DND-41 (cell line): ENCODE measurements around the gene IFT74.

ENCODE experiments used
- ATAC-seq: fragments of 200-7000 bp; cut with Tn5 transposase; 3 replicates; pipeline ENCODE4 v1.9.1; 2021; ENCODE audit warnings: low read depth; ENCODE audit not compliant: insufficient read depth
- DNase-seq: peaks from one replicate; pipeline ENCODE4 v3.0.0-alpha.2; 2020
- H2AFZ ChIP-seq: 2 replicates; pipeline ENCODE4 v1.6.0; 2012; ENCODE audit warnings: low read depth, low read length
- H3K27ac ChIP-seq: 2 replicates; pipeline ENCODE4 v1.5.1; 2012; ENCODE audit warnings: low read length, inconsistent platforms
- H3K27me3 ChIP-seq: fragments of 200-600 bp; sonication (generic); 2 replicates; pipeline ENCODE4 v1.6.0; 2012; ENCODE audit warnings: low read length, mild to moderate bottlenecking, inconsistent platforms; ENCODE audit not compliant: insufficient read depth, poor library complexity
- H3K36me3 ChIP-seq: 2 replicates; pipeline ENCODE4 v1.5.1; 2012; ENCODE audit warnings: low read length, inconsistent platforms; ENCODE audit not compliant: insufficient read depth
- H3K4me1 ChIP-seq: 2 replicates; pipeline ENCODE4 v1.5.1; 2012; ENCODE audit warnings: mild to moderate bottlenecking, low read length; ENCODE audit not compliant: insufficient read depth
- H3K4me2 ChIP-seq: 2 replicates; pipeline ENCODE4 v1.6.0; 2012; ENCODE audit warnings: mild to moderate bottlenecking, moderate library complexity, low read length, inconsistent platforms; ENCODE audit not compliant: insufficient read depth
- H3K4me3 ChIP-seq, 2 experiments: fragments of 200-600 bp in 1 of 2; shearing (Covaris generic) in 1 of 2; 2 replicates each; pipeline ENCODE4 v1.5.1; 2012 to 2016; ENCODE audit warnings: inconsistent platforms in 2 of 2, low read length in 2 of 2, mild to moderate bottlenecking in 2 of 2, low read depth in 1 of 2, moderate library complexity in 1 of 2
- H3K79me2 ChIP-seq: 2 replicates; pipeline ENCODE4 v1.6.0; 2012; ENCODE audit warnings: low read length, inconsistent platforms; ENCODE audit not compliant: insufficient read depth
- H3K9ac ChIP-seq: 2 replicates; pipeline ENCODE4 v1.6.0; 2012; ENCODE audit warnings: low read depth, mild to moderate bottlenecking, inconsistent platforms, low read length, moderate library complexity
- H3K9me3 ChIP-seq: 2 replicates; pipeline ENCODE4 v1.5.1; 2012; ENCODE audit warnings: low read length, moderate library complexity, mild to moderate bottlenecking, inconsistent platforms; ENCODE audit not compliant: insufficient read depth, severe bottlenecking
- H4K20me1 ChIP-seq: 2 replicates; pipeline ENCODE4 v1.6.0; 2012; ENCODE audit warnings: low read length; ENCODE audit not compliant: insufficient read depth
- CTCF ChIP-seq: IDR thresholded peaks from 2 replicates; pipeline ENCODE4 v1.5.1; 2012; ENCODE audit warnings: borderline replicate concordance, low read length, moderate library complexity, mild to moderate bottlenecking; ENCODE audit not compliant: poor library complexity, severe bottlenecking; ENCODE audit errors: extremely low read depth
- EZH2 ChIP-seq: IDR thresholded peaks from 3 replicates; pipeline ENCODE4 v1.6.1; 2012; ENCODE audit warnings: borderline replicate concordance, low read depth, mild to moderate bottlenecking, moderate library complexity, low read length, inconsistent platforms; ENCODE audit not compliant: severe bottlenecking

Gene IFT74

GRCh38 chr9:27109621-27110020, 153.4 kb downstream of the IFT74 start:
- no peaks in the 10 kb centered on the region for H3K9me3 ChIP-seq
- DNase-seq (no peak), ATAC-seq (no peak)
- H3K27me3 ChIP-seq, result peaks cover 2% of the 10 kb centered on the region
- TF ChIP-seq CTCF (no peak), EZH2 (no peak)
- no peak overlapping the region for H2AFZ ChIP-seq
- no peaks in the 10 kb centered on the region for H3K36me3 ChIP-seq
- no peak overlapping the region for H3K4me3 ChIP-seq
- H3K79me2 ChIP-seq, result no peaks in the 10 kb centered on the region
- H3K4me2 ChIP-seq, result no peak overlapping the region
- no peak overlapping the region for H3K9ac ChIP-seq
- H3K27ac ChIP-seq, result no peak overlapping the region
- no peaks in the 10 kb centered on the region for H3K4me1 ChIP-seq
- H4K20me1 ChIP-seq, result no peaks in the 10 kb centered on the region

GRCh38 chr9:27110181-27110580, 154.0 kb downstream of the IFT74 start:
- TF ChIP-seq EZH2 (no peak), CTCF (no peak)
- no peaks in the 10 kb centered on the region for H3K9me3 ChIP-seq
- H3K9ac ChIP-seq, result no peak overlapping the region
- no peak overlapping the region for H2AFZ ChIP-seq
- no peak overlapping the region for H3K4me3 ChIP-seq
- no peak overlapping the region for H3K4me2 ChIP-seq
- no peaks in the 10 kb centered on the region for H3K36me3 ChIP-seq
- no peak overlapping the region for H3K27ac ChIP-seq
- H3K79me2 ChIP-seq, result no peaks in the 10 kb centered on the region
- peaks cover 2% of the 10 kb centered on the region for H3K27me3 ChIP-seq
- H4K20me1 ChIP-seq, result no peaks in the 10 kb centered on the region
- H3K4me1 ChIP-seq, result no peaks in the 10 kb centered on the region
- ATAC-seq (no peak), DNase-seq (no peak)

- H3K27me3 ChIP-seq, result peaks cover 2% of the 10 kb centered on the region
- no peak overlapping the region for H3K4me3 ChIP-seq
- no peak overlapping the region for H3K9ac ChIP-seq
- no peak overlapping the region for H3K27ac ChIP-seq
- TF ChIP-seq EZH2 (no peak), CTCF (no peak)
- no peaks in the 10 kb centered on the region for H3K9me3 ChIP-seq
- no peak for ATAC-seq
- H2AFZ ChIP-seq, result no peak overlapping the region
- no peaks in the 10 kb centered on the region for H3K36me3 ChIP-seq
- no peaks in the 10 kb centered on the region for H4K20me1 ChIP-seq
- no peak for DNase-seq
- H3K79me2 ChIP-seq, result no peaks in the 10 kb centered on the region
- H3K4me2 ChIP-seq, result no peak overlapping the region
- no peaks in the 10 kb centered on the region for H3K4me1 ChIP-seq
These were observed 156.0 kb downstream of the IFT74 start for GRCh38 chr9:27112235-27112634.
